Ishikawa (cell line): ENCODE results near the gene VSIG1.

Experiments
- CEBPB ChIP-seq: IDR thresholded peaks from 2 replicates; pipeline ENCODE4 v1.6.1; 2012
- CREB1 ChIP-seq: IDR thresholded peaks from 2 replicates; pipeline ENCODE4 v1.6.1; 2012; ENCODE audit warnings: low read depth
- EGR1 ChIP-seq: IDR thresholded peaks from 2 replicates; pipeline ENCODE4 v1.6.1; 2012
- EP300 ChIP-seq: IDR thresholded peaks from 2 replicates; pipeline ENCODE4 v1.6.1; 2012; ENCODE audit warnings: borderline replicate concordance
- FOXM1 ChIP-seq: IDR thresholded peaks from 2 replicates; pipeline ENCODE4 v1.6.1; 2012; ENCODE audit warnings: low read depth, borderline replicate concordance
- NFIC ChIP-seq: IDR thresholded peaks from 2 replicates; pipeline ENCODE4 v1.6.1; 2012
- RAD21 ChIP-seq: IDR thresholded peaks from 2 replicates; pipeline ENCODE4 v1.6.1; 2012; ENCODE audit warnings: low read depth
- TAF1 ChIP-seq: IDR thresholded peaks from 2 replicates; pipeline ENCODE4 v1.6.1; 2012; ENCODE audit warnings: low read depth, mild to moderate bottlenecking
- TCF12 ChIP-seq: IDR thresholded peaks from 2 replicates; pipeline ENCODE4 v1.6.1; 2012; ENCODE audit warnings: low read depth
- TEAD4 ChIP-seq: IDR thresholded peaks from 2 replicates; pipeline ENCODE4 v1.6.1; 2012
- USF1 ChIP-seq: IDR thresholded peaks from 2 replicates; pipeline ENCODE4 v1.6.1; 2012
- YY1 ChIP-seq: IDR thresholded peaks from 2 replicates; pipeline ENCODE4 v1.6.1; 2012; ENCODE audit warnings: low read depth
- ZBTB7A ChIP-seq: IDR thresholded peaks from 2 replicates; pipeline ENCODE4 v1.6.1; 2012; ENCODE audit warnings: low read depth
- TF ChIP-seq, protein P1 (sequence below): IDR thresholded peaks from 2 replicates; pipeline ENCODE4 v1.6.1; 2012
- TF ChIP-seq, protein P2 (sequence below): IDR thresholded peaks from 2 replicates; pipeline ENCODE4 v1.6.1; 2012; ENCODE audit warnings: low read depth, mild to moderate bottlenecking

VSIG1 gene

GRCh38 chrX:108064001-108064400, 19.1 kb downstream of the VSIG1 start:
- no peak for TF ChIP-seq FOXM1
- no peak for TF ChIP-seq EP300
- TF ChIP-seq YY1: no peak
- no peak for TF ChIP-seq NFIC
- TF ChIP-seq TCF12: no peak
- TF ChIP-seq USF1: no peak
- TF ChIP-seq TAF1: no peak
- TF ChIP-seq, protein P1, sequence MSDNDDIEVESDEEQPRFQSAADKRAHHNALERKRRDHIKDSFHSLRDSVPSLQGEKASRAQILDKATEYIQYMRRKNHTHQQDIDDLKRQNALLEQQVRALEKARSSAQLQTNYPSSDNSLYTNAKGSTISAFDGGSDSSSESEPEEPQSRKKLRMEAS: no peak
- no peak for TF ChIP-seq TEAD4
- no peak for TF ChIP-seq CREB1
- TF ChIP-seq, protein P2, sequence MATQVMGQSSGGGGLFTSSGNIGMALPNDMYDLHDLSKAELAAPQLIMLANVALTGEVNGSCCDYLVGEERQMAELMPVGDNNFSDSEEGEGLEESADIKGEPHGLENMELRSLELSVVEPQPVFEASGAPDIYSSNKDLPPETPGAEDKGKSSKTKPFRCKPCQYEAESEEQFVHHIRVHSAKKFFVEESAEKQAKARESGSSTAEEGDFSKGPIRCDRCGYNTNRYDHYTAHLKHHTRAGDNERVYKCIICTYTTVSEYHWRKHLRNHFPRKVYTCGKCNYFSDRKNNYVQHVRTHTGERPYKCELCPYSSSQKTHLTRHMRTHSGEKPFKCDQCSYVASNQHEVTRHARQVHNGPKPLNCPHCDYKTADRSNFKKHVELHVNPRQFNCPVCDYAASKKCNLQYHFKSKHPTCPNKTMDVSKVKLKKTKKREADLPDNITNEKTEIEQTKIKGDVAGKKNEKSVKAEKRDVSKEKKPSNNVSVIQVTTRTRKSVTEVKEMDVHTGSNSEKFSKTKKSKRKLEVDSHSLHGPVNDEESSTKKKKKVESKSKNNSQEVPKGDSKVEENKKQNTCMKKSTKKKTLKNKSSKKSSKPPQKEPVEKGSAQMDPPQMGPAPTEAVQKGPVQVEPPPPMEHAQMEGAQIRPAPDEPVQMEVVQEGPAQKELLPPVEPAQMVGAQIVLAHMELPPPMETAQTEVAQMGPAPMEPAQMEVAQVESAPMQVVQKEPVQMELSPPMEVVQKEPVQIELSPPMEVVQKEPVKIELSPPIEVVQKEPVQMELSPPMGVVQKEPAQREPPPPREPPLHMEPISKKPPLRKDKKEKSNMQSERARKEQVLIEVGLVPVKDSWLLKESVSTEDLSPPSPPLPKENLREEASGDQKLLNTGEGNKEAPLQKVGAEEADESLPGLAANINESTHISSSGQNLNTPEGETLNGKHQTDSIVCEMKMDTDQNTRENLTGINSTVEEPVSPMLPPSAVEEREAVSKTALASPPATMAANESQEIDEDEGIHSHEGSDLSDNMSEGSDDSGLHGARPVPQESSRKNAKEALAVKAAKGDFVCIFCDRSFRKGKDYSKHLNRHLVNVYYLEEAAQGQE: no peak
- no peak for TF ChIP-seq EGR1
- TF ChIP-seq ZBTB7A: no peak

GRCh38 chrX:108064613-108065012, 19.7 kb downstream of the VSIG1 start:
- TF ChIP-seq EGR1 (no peak), TEAD4 (no peak), CEBPB (no peak), RAD21 (no peak), FOXM1 (no peak), TCF12 (no peak), EP300 (no peak), CREB1 (no peak), USF1 (no peak), NFIC (no peak), ZBTB7A (no peak), TAF1 (no peak), YY1 (no peak)
- TF ChIP-seq, protein P2: no peak
- TF ChIP-seq, protein P1: no peak

GRCh38 chrX:108068121-108068520, 23.3 kb downstream of the VSIG1 start:
- TF ChIP-seq CREB1: no peak
- TF ChIP-seq TEAD4: no peak
- TF ChIP-seq, protein P1: no peak
- TF ChIP-seq CEBPB: no peak
- TF ChIP-seq EP300: no peak
- TF ChIP-seq RAD21: no peak
- TF ChIP-seq, protein P2: no peak
- TF ChIP-seq FOXM1: no peak
- TF ChIP-seq NFIC: no peak
- no peak for TF ChIP-seq TCF12

- TF ChIP-seq ZBTB7A: no peak
- TF ChIP-seq TAF1: no peak
These were observed 26.0 kb downstream of the VSIG1 start for GRCh38 chrX:108070891-108071290.

DNA sequence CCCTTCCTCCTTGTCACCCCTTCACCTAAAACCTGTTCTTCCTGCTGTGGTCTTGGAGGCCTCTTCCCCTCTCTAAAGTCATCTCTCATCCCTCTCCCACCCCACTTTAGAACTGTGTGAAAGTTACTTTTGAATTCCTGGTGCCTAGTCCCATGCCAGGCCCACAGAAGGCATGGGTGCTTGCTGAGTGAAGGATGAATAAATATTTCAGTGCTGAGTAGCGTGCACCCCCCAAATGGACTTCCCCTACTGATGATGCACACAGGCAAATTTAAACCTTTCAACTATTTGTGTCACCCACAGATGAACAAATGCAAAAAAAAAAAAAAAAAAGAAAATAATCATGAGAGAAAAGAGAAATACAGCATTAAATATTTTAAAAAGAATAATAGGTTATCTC, 26.7 kb downstream of the VSIG1 start:
- no peak for TF ChIP-seq TEAD4
- TF ChIP-seq EP300: no peak
- TF ChIP-seq TCF12: no peak
